HepG2 (cell line): Measurements from ENCODE around the gene ATP5F1E. TPM values are rescaled to one million over a fixed set of nuclear protein-coding genes. Genes with fewer than 3 reads are reported as not detected.

Source experiments
- ATAC-seq: fragments of 200-7000 bp; cut with Tn5 transposase; 3 replicates; pipeline ENCODE4 v1.9.1; 2020; ENCODE audit warnings: mild to moderate bottlenecking, moderate library complexity
- BruUV-seq: library from RNA; stranded (reverse); fragments of 400-500 nt; replicated peaks from 2 replicates; lab custom pipeline; 2021; lab: Mats Ljungman, UMichigan
- CTCF ChIA-PET: fragments of 300-600 bp; formaldehyde crosslinking; extraction: SDS; loops from one replicate; lab custom pipeline; 2021; ENCODE audit warnings: low total read pairs, inconsistent platforms, low intra/inter-chr PET ratio; lab: Yijun Ruan, JAX
- POLR2A ChIA-PET: fragments of 350-600 bp; sonication (Branson Sonifier 250); formaldehyde crosslinking; loops from one replicate; lab custom pipeline; 2020; ENCODE audit warnings: antibody characterized with exemption, inconsistent platforms; lab: Yijun Ruan, JAX
- DNase-seq: peaks from one replicate; pipeline ENCODE4 v3.0.0-alpha.2; 2015; ENCODE audit warnings: low spot score
- FAIRE-seq: peaks from 3 replicates; lab custom pipeline; 2011; peaks lifted over from hg19 to GRCh38; lab: Jason Lieb, UNC
- H2AFZ ChIP-seq: one replicate; pipeline ENCODE4 v1.6.1; 2011; ENCODE audit warnings: low read length, inconsistent platforms
- H3K27ac ChIP-seq: fragments of 300-600 bp; 3 replicates; pipeline ENCODE4 v1.8.0; 2011; ENCODE audit warnings: mixed run types, mild to moderate bottlenecking, mixed read lengths, low read length, inconsistent platforms; ENCODE audit not compliant: insufficient read depth; ENCODE audit errors: extremely low read length
- H3K27me3 ChIP-seq, 2 experiments: fragments of 200-600 bp in 1 of 2; 2 replicates in 1 of 2; 3 replicates in 1 of 2; pipeline versions ENCODE4 v1.6.0 to v1.8.0; 2011; ENCODE audit warnings: low read length in 2 of 2, mild to moderate bottlenecking in 2 of 2, moderate library complexity in 2 of 2, inconsistent platforms in 1 of 2; ENCODE audit not compliant: insufficient read depth in 2 of 2, control insufficient read depth in 1 of 2
- H3K36me3 ChIP-seq, 2 experiments: fragments of 200-600 bp in 1 of 2; replicated peaks in 1 of 2; 2 replicates in 1 of 2; 3 replicates in 1 of 2; pipeline versions ENCODE4 v1.5.1 to v1.8.0; 2011; ENCODE audit warnings: low read length in 2 of 2, inconsistent platforms in 1 of 2; ENCODE audit not compliant: insufficient read depth in 2 of 2, control insufficient read depth in 1 of 2
- H3K4me1 ChIP-seq: 2 replicates; pipeline ENCODE4 v1.5.1; 2012; ENCODE audit warnings: low read length, inconsistent platforms; ENCODE audit not compliant: insufficient read depth
- H3K4me2 ChIP-seq: 2 replicates; pipeline ENCODE4 v1.6.0; 2011; ENCODE audit warnings: low read depth, low read length, inconsistent platforms
- H3K4me3 ChIP-seq, 3 experiments: fragments of 200-600 bp in 1 of 3; sonication (generic), shearing (Covaris generic) in 1 of 3; replicated peaks in 1 of 3; 2 replicates each; pipeline ENCODE4 v1.5.1; 2011 to 2016; ENCODE audit warnings: low read length in 3 of 3, inconsistent platforms in 2 of 3, low read depth in 2 of 3, mild to moderate bottlenecking in 2 of 3, control low read depth in 1 of 3, mixed read lengths in 1 of 3; ENCODE audit not compliant: insufficient read depth in 1 of 3
- H3K79me2 ChIP-seq: one replicate; pipeline ENCODE4 v1.6.1; 2011; ENCODE audit warnings: low read length, inconsistent platforms; ENCODE audit not compliant: insufficient read depth
- H3K9ac ChIP-seq: 2 replicates; pipeline ENCODE4 v1.6.0; 2011; ENCODE audit warnings: mild to moderate bottlenecking, low read depth, low read length, inconsistent platforms; ENCODE audit not compliant: insufficient read depth
- H3K9me3 ChIP-seq: 2 replicates; pipeline ENCODE4 v1.5.1; 2012; ENCODE audit warnings: mild to moderate bottlenecking, low read length
- H4K20me1 ChIP-seq: 2 replicates; pipeline ENCODE4 v1.6.0; 2011; ENCODE audit warnings: inconsistent platforms, mild to moderate bottlenecking, low read length, moderate library complexity; ENCODE audit not compliant: insufficient read depth
- BORCS8-MEF2B ChIP-seq: sonication (generic); formaldehyde crosslinking; IDR thresholded peaks from 2 replicates; pipeline ENCODE4 v1.8.0; 2022; ENCODE audit warnings: mild to moderate bottlenecking, missing genetic modification reagents
- TCF7L2 ChIP-seq: IDR thresholded peaks from 2 replicates; pipeline ENCODE4 v1.6.1; 2011; ENCODE audit warnings: mild to moderate bottlenecking, low read depth, low read length, moderate library complexity
- THAP11 ChIP-seq: IDR thresholded peaks from 2 replicates; pipeline ENCODE4 v1.6.1; 2016; ENCODE audit warnings: missing biosample characterization, missing genetic modification reagents
- THRA ChIP-seq: sonication (generic); formaldehyde crosslinking; IDR thresholded peaks from 2 replicates; pipeline ENCODE4 v1.4.0; 2020; ENCODE audit warnings: missing genetic modification reagents, borderline replicate concordance
- TIGD3 ChIP-seq: sonication (generic); formaldehyde crosslinking; IDR thresholded peaks from 2 replicates; pipeline ENCODE4 v1.5.1; 2020; ENCODE audit warnings: mild to moderate bottlenecking, missing genetic modification reagents, borderline replicate concordance
- ZBTB39 ChIP-seq: sonication (generic); formaldehyde crosslinking; IDR thresholded peaks from 2 replicates; pipeline ENCODE4 v1.5.0; 2020; ENCODE audit warnings: missing genetic modification reagents
- ZBTB44 ChIP-seq: sonication (generic); formaldehyde crosslinking; IDR thresholded peaks from 2 replicates; pipeline ENCODE4 v1.4.0; 2020; ENCODE audit warnings: missing genetic modification reagents
- ZEB1 ChIP-seq: IDR thresholded peaks from 2 replicates; pipeline ENCODE4 v1.6.1; 2012; ENCODE audit warnings: mild to moderate bottlenecking, low read depth, inconsistent platforms; ENCODE audit not compliant: insufficient replicate concordance
- ZNF138 ChIP-seq: sonication (generic); formaldehyde crosslinking; IDR thresholded peaks from 2 replicates; pipeline ENCODE4 v1.5.0; 2020; ENCODE audit warnings: mild to moderate bottlenecking, low read depth, missing genetic modification reagents
- ZNF3 ChIP-seq: IDR thresholded peaks from 2 replicates; pipeline ENCODE4 v1.7.0; 2017; ENCODE audit warnings: inconsistent platforms
- ZNF333 ChIP-seq: sonication (generic); formaldehyde crosslinking; IDR thresholded peaks from 2 replicates; pipeline ENCODE4 v1.4.0; 2020; ENCODE audit warnings: mild to moderate bottlenecking, missing genetic modification reagents, borderline replicate concordance
- ZNF615 ChIP-seq: sonication (generic); formaldehyde crosslinking; IDR thresholded peaks from 2 replicates; pipeline ENCODE4 v1.5.0; 2020; ENCODE audit warnings: mild to moderate bottlenecking, missing genetic modification reagents, borderline replicate concordance
- ZNF616 ChIP-seq: sonication (generic); formaldehyde crosslinking; IDR thresholded peaks from 2 replicates; pipeline ENCODE4 v1.5.0; 2020; ENCODE audit warnings: low read depth, mild to moderate bottlenecking, missing genetic modification reagents
- ZNF704 ChIP-seq: sonication (generic); formaldehyde crosslinking; IDR thresholded peaks from 2 replicates; pipeline ENCODE4 v1.8.1; 2023; ENCODE audit warnings: mild to moderate bottlenecking, inconsistent platforms, moderate library complexity, missing genetic modification reagents, borderline replicate concordance
- ZSCAN5A ChIP-seq: sonication (generic); formaldehyde crosslinking; IDR thresholded peaks from 2 replicates; pipeline ENCODE4 v1.8.0; 2022; ENCODE audit warnings: mild to moderate bottlenecking, missing genetic modification reagents, borderline replicate concordance
- WGBS: methylation state at CpG from one replicate; pipeline ENCODE4 v1.1.6; 2017; ENCODE audit warnings: low lambda C conversion rate; 5-methylcytosine and 5-hydroxymethylcytosine counted together
- in situ Hi-C: cut with HindIII; loops from 2 replicates; pipeline ENCODE4 v1.10.0; 2017; ENCODE audit warnings: low pct_unique_long_range_greater_than_20kb; ENCODE audit not compliant: extremely low pct_ligation_motif_present
- intact Hi-C: fragments of 100-400 bp; cut with micrococcal nuclease; formaldehyde crosslinking; loops from one replicate; pipeline ENCODE4 v1.10.0; 2022; ENCODE audit not compliant: unreplicated experiment
- polyA plus RNA-seq, 8 experiments: library from polyadenylated mRNA; depleted of rRNA in 3 of 8; stranded (reverse) in 7 of 8; unstranded in 1 of 8; fragments of >200 nt; fragmentation: Illumina TruSeq in 4 of 8; extraction: Trizol in 4 of 8; gene quantifications; 2 replicates each; pipeline versions ENCODE4 v1.2.1 to v1.2.3, GENCODE V29; 2011 to 2016; ENCODE audit warnings: low read depth in 4 of 8, missing spikeins in 1 of 8, mixed read lengths in 1 of 8; ENCODE audit not compliant: insufficient read depth in 1 of 8
- total RNA-seq, 5 experiments: library from RNA; depleted of rRNA; stranded (reverse); fragments of >200 nt; fragmentation: Illumina TruSeq; extraction: Trizol; gene quantifications; 2 replicates each; pipeline ENCODE4 v1.2.3, GENCODE V29; 2016; ENCODE audit warnings: low read depth in 1 of 5

Gene ATP5F1E
- total and polyA plus RNA-seq, 2 of the 13 experiments (the other 11 are each of a cell fraction or from before 2014, with no cell fraction given): 121 to 134 TPM

- TF ChIP-seq TIGD3 (no peak), ZNF615 (no peak), ZSCAN5A (CRISPR knock-in tag) (no peak), ZBTB44 (CRISPR knock-in tag) (no peak), BORCS8-MEF2B (CRISPR knock-in tag) (no peak), THRA (no peak)
These were observed 39.1 kb upstream of the ATP5F1E start (continued) for GRCh38 chr20:59071216-59071615.

GRCh38 chr20:59069026-59069425, 36.9 kb upstream of the ATP5F1E start:
- Histone ChIP-seq H3K27ac (no peak overlapping the region), H3K36me3 (no peaks in the 10 kb centered on the region), H3K9me3 (no peaks in the 10 kb centered on the region), H2AFZ (no peak overlapping the region), H3K4me2 (no peak overlapping the region), H3K4me1 (no peaks in the 10 kb centered on the region), H3K4me3 (no peak overlapping the region), H3K9ac (no peak overlapping the region), H3K79me2 (no peaks in the 10 kb centered on the region), H4K20me1 (no peaks in the 10 kb centered on the region), H3K27me3 (peaks cover 2 to 44% of the 10 kb centered on the region in 2 experiments; a peak in 4 of 5 replicates)
- no peak for DNase-seq
- WGBS: 1% methylated on average over 2 of the region's 2 CpGs
- no TSS peak for BruUV-seq
- POLR2A ChIA-PET: no interaction called here
- in situ Hi-C loops (no loop called here), intact Hi-C loops (no loop called here)
- CTCF ChIA-PET: no interaction called here
- no peak for FAIRE-seq
- ATAC-seq: no peak
- TF ChIP-seq ZNF704 (no peak), TCF7L2 (no peak), ZNF333 (CRISPR knock-in tag) (no peak), ZNF3 (CRISPR knock-in tag) (no peak), ZBTB39 (CRISPR knock-in tag) (no peak), ZEB1 (no peak), ZNF138 (CRISPR knock-in tag) (no peak), ZNF616 (CRISPR knock-in tag) (no peak), THAP11 (CRISPR knock-in tag) (no peak)
